A549 (cell line): ENCODE measurements around the gene DNAH1. TPM values are rescaled to one million over a fixed set of nuclear protein-coding genes. Genes with fewer than 3 reads are reported as not detected.

Source experiments
- ATAC-seq, 2 experiments: fragments of 200-7000 bp in 1 of 2; fragments of >200 bp in 1 of 2; cut with Nextera tagmentation in 1 of 2; cut with Tn5 transposase in 1 of 2; 3 replicates each; pipeline versions ENCODE4 v1.8.0 to v1.9.1; 2018 to 2020; ENCODE audit warnings: mild to moderate bottlenecking in 1 of 2, moderate library complexity in 1 of 2
- CTCF ChIA-PET: fragments of 300-600 bp; sonication (Branson Sonifier 250); formaldehyde crosslinking; extraction: SDS; loops from one replicate; lab custom pipeline; 2021; ENCODE audit warnings: antibody characterized with exemption, inconsistent platforms; lab: Yijun Ruan, JAX
- POLR2A ChIA-PET: fragments of 350-600 bp; formaldehyde crosslinking; extraction: SDS; loops from one replicate; lab custom pipeline; 2021; ENCODE audit warnings: antibody characterized with exemption, inconsistent platforms; lab: Yijun Ruan, JAX
- DNase-seq, 2 experiments: peaks; one replicate each; pipeline versions ENCODE4 v3.0.0 to v3.0.0-alpha.2; 2011 to 2016; ENCODE audit warnings: low read depth in 1 of 2, low spot score in 1 of 2
- FAIRE-seq: peaks from 2 replicates; lab custom pipeline; 2011; peaks lifted over from hg19 to GRCh38; lab: Jason Lieb, UNC
- H3K27ac ChIP-seq, 2 experiments: fragments of >200 bp; sonication (Bioruptor Twin); formaldehyde crosslinking; 3 replicates each; pipeline ENCODE4 v1.5.1; 2016 to 2017
- H3K4me1 ChIP-seq: fragments of >200 bp; sonication (Bioruptor Twin); formaldehyde crosslinking; 3 replicates; pipeline ENCODE4 v1.6.1; 2016
- H3K4me2 ChIP-seq: fragments of >200 bp; sonication (Bioruptor Twin); formaldehyde crosslinking; 3 replicates; pipeline ENCODE4 v1.6.1; 2016
- H3K4me3 ChIP-seq: fragments of >200 bp; sonication (Bioruptor Twin); formaldehyde crosslinking; 3 replicates; pipeline ENCODE4 v1.5.1; 2016
- H3K9me3 ChIP-seq: fragments of >200 bp; sonication (Bioruptor Twin); formaldehyde crosslinking; 3 replicates; pipeline ENCODE4 v1.6.1; 2016
- ATOH8 ChIP-seq: fragments of 250-450 bp; sonication (Bioruptor Pico); IDR thresholded peaks from 2 replicates; pipeline ENCODE4 v1.5.0; 2020; ENCODE audit warnings: low read depth, mild to moderate bottlenecking, moderate library complexity
- CBX8 ChIP-seq: fragments of 200-600 bp; sonication (generic); IDR thresholded peaks from 2 replicates; pipeline ENCODE4 v1.6.1; 2016
- CEBPB ChIP-seq, 2 experiments: fragments of >200 bp in 1 of 2; sonication (Bioruptor Twin) in 1 of 2; formaldehyde crosslinking in 1 of 2; IDR thresholded peaks; 2 replicates each; pipeline ENCODE4 v1.6.1; 2012 to 2016
- CHD2 ChIP-seq: fragments of 150-350 bp; IDR thresholded peaks from 2 replicates; pipeline ENCODE4 v1.6.1; 2014; ENCODE audit warnings: low read length; ENCODE audit not compliant: partially characterized antibody
- CTCF ChIP-seq: fragments of >200 bp; sonication (Bioruptor Twin); formaldehyde crosslinking; IDR thresholded peaks from 3 replicates; pipeline ENCODE4 v1.5.1; 2016
- EHMT2 ChIP-seq: fragments of 200-600 bp; sonication (generic); IDR thresholded peaks from 2 replicates; pipeline ENCODE4 v1.6.1; 2016; ENCODE audit warnings: antibody characterized with exemption, low read depth, mild to moderate bottlenecking, moderate library complexity
- ESRRA ChIP-seq: fragments of 150-350 bp; IDR thresholded peaks from 2 replicates; pipeline ENCODE4 v1.6.1; 2014; ENCODE audit warnings: mild to moderate bottlenecking, low read length, borderline replicate concordance
- FOSL2 ChIP-seq, 2 experiments: fragments of 450-650 bp in 1 of 2; fragments of >200 bp in 1 of 2; sonication (Bioruptor Twin) in 1 of 2; formaldehyde crosslinking; IDR thresholded peaks; 2 replicates each; pipeline versions ENCODE4 v1.5.0 to v1.6.1; 2016 to 2020; ENCODE audit warnings: mild to moderate bottlenecking in 1 of 2, moderate library complexity in 1 of 2
- GATA3 ChIP-seq: IDR thresholded peaks from 2 replicates; pipeline ENCODE4 v1.6.1; 2012; ENCODE audit warnings: borderline replicate concordance
- HOXA7 ChIP-seq: fragments of 250-450 bp; sonication (Bioruptor Pico); IDR thresholded peaks from 2 replicates; pipeline ENCODE4 v1.5.0; 2020; ENCODE audit warnings: mild to moderate bottlenecking, moderate library complexity
- HOXB13 ChIP-seq: fragments of 250-450 bp; sonication (Bioruptor Pico); IDR thresholded peaks from 2 replicates; pipeline ENCODE4 v1.5.0; 2020; ENCODE audit warnings: low read depth, mild to moderate bottlenecking, moderate library complexity
- HOXB5 ChIP-seq: fragments of 250-450 bp; sonication (Bioruptor Pico); IDR thresholded peaks from 2 replicates; pipeline ENCODE4 v1.5.0; 2020; ENCODE audit warnings: mild to moderate bottlenecking, moderate library complexity
- JUN ChIP-seq, 2 experiments: fragments of >200 bp; sonication (Bioruptor Twin); formaldehyde crosslinking; IDR thresholded peaks; 2 replicates in 1 of 2; 3 replicates in 1 of 2; pipeline ENCODE4 v1.6.1; 2016 to 2017
- JUNB ChIP-seq: fragments of >200 bp; sonication (Bioruptor Twin); formaldehyde crosslinking; IDR thresholded peaks from 2 replicates; pipeline ENCODE4 v1.6.1; 2016
- MAX ChIP-seq: IDR thresholded peaks from 2 replicates; pipeline ENCODE4 v1.6.1; 2012
- MAZ ChIP-seq: fragments of 150-350 bp; IDR thresholded peaks from 2 replicates; pipeline ENCODE4 v1.6.1; 2014; ENCODE audit warnings: antibody characterized with exemption, low read depth, low read length, borderline replicate concordance
- NPAS2 ChIP-seq: fragments of 250-450 bp; sonication (Bioruptor Pico); IDR thresholded peaks from 2 replicates; pipeline ENCODE4 v1.8.0; 2022; ENCODE audit warnings: mild to moderate bottlenecking, moderate library complexity, borderline replicate concordance
- RAD21 ChIP-seq, 2 experiments: fragments of >200 bp in 1 of 2; sonication (Bioruptor Twin) in 1 of 2; formaldehyde crosslinking in 1 of 2; IDR thresholded peaks in 1 of 2; conservative IDR thresholded peaks in 1 of 2; 2 replicates in 1 of 2; 3 replicates in 1 of 2; pipeline ENCODE4 v1.6.1; 2012 to 2018; ENCODE audit warnings: inconsistent platforms in 1 of 2
- SREBF2 ChIP-seq: fragments of 450-650 bp; IDR thresholded peaks from 2 replicates; pipeline ENCODE4 v1.6.1; 2014; ENCODE audit warnings: mild to moderate bottlenecking, moderate library complexity
- TFCP2L1 ChIP-seq: fragments of 250-450 bp; sonication (Bioruptor Pico); IDR thresholded peaks from 2 replicates; pipeline ENCODE4 v1.5.0; 2021; ENCODE audit warnings: mild to moderate bottlenecking
- ZC3H11A ChIP-seq: fragments of 450-650 bp; IDR thresholded peaks from 2 replicates; pipeline ENCODE4 v1.6.1; 2014; ENCODE audit warnings: antibody characterized with exemption, mild to moderate bottlenecking
- WGBS: methylation state at CpG from one replicate; pipeline ENCODE4 v1.1.6; 2017; ENCODE audit errors: missing lambda C conversion rate; 5-methylcytosine and 5-hydroxymethylcytosine counted together
- polyA plus RNA-seq, 4 experiments: library from polyadenylated mRNA; depleted of rRNA in 3 of 4; stranded (reverse); fragments of >200 nt; fragmentation: RNase III in 1 of 4; extraction: RNeasy Plus Mini Kit Qiagen cat#74134 plus additional on column Dnase treatment in 1 of 4; gene quantifications; 2 replicates in 3 of 4; 3 replicates in 1 of 4; pipeline ENCODE4 v1.2.3, GENCODE V29; 2011 to 2017
- TF ChIP-seq, protein P1 (sequence below): fragments of >200 bp; sonication (Bioruptor Twin); formaldehyde crosslinking; IDR thresholded peaks from 2 replicates; pipeline ENCODE4 v1.6.1; 2016
- TF ChIP-seq, protein P2 (sequence below): IDR thresholded peaks from 2 replicates; pipeline ENCODE4 v1.6.1; 2012
- TF ChIP-seq, protein P3 (sequence below): fragments of >200 bp; sonication (Bioruptor Twin); formaldehyde crosslinking; IDR thresholded peaks from 3 replicates; pipeline ENCODE4 v1.6.1; 2016
- TF ChIP-seq, protein P4 (sequence below): IDR thresholded peaks from 2 replicates; pipeline ENCODE4 v1.6.1; 2012; ENCODE audit warnings: low read depth, borderline replicate concordance

The DNAH1 gene
- polyA plus RNA-seq, 2 of the 4 experiments (the other 2 are of a cell fraction), result 0.65 to 1.6 TPM

- TF ChIP-seq, protein P1, sequence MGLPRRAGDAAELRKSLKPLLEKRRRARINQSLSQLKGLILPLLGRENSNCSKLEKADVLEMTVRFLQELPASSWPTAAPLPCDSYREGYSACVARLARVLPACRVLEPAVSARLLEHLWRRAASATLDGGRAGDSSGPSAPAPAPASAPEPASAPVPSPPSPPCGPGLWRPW, result no peak
- TF ChIP-seq CEBPB (IDR thresholded peaks at IDR 0.05), result no peak
- no peak for TF ChIP-seq ZC3H11A
Observed at GRCh38 chr3:52351762-52352368, 35.7 kb downstream of the DNAH1 start (continued).

GRCh38 chr3:52352566-52352965 lies 36.4 kb downstream of the DNAH1 start:
- POLR2A ChIA-PET, result no interaction called here
- no peak for FAIRE-seq
- H3K9me3 ChIP-seq, result no peaks in the 10 kb centered on the region

GRCh38 chr3:52353291-52353855 lies 37.3 kb downstream of the DNAH1 start:
- CTCF ChIA-PET, result interaction anchor here (1.2 to 7.0 kb wide), 3 partner anchors 13 to 61 kb away, joined by 3 to 46 read pairs (median 3); no protein-coding TSS in a partner anchor
- DNase-seq (no peak), ATAC-seq (no peak)
- H3K4me2 ChIP-seq, result no peak overlapping the region
- POLR2A ChIA-PET, result no interaction called here
- no peaks in the 10 kb centered on the region for H3K9me3 ChIP-seq
- no peak for TF ChIP-seq CTCF
- no peak for TF ChIP-seq JUN (IDR thresholded peaks at IDR 0.05)
- TF ChIP-seq, protein P2, sequence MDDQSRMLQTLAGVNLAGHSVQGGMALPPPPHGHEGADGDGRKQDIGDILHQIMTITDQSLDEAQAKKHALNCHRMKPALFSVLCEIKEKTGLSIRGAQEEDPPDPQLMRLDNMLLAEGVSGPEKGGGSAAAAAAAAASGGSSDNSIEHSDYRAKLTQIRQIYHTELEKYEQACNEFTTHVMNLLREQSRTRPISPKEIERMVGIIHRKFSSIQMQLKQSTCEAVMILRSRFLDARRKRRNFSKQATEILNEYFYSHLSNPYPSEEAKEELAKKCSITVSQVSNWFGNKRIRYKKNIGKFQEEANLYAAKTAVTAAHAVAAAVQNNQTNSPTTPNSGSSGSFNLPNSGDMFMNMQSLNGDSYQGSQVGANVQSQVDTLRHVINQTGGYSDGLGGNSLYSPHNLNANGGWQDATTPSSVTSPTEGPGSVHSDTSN, result no peak
- TF ChIP-seq CHD2, result no peak
- no peak for TF ChIP-seq FOSL2 (IDR thresholded peaks at IDR 0.05)
- TF ChIP-seq FOSL2 (CRISPR knock-in tag; IDR thresholded peaks at IDR 0.05), result no peak
- TF ChIP-seq ESRRA, result no peak
- no peak for TF ChIP-seq SREBF2
- no peak for TF ChIP-seq MAZ
- no peak for TF ChIP-seq GATA3
- TF ChIP-seq, protein P3, sequence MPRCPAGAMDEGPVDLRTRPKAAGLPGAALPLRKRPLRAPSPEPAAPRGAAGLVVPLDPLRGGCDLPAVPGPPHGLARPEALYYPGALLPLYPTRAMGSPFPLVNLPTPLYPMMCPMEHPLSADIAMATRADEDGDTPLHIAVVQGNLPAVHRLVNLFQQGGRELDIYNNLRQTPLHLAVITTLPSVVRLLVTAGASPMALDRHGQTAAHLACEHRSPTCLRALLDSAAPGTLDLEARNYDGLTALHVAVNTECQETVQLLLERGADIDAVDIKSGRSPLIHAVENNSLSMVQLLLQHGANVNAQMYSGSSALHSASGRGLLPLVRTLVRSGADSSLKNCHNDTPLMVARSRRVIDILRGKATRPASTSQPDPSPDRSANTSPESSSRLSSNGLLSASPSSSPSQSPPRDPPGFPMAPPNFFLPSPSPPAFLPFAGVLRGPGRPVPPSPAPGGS, result no peak
- no peak for TF ChIP-seq MAX
- no peak for TF ChIP-seq HOXB13 (CRISPR knock-in tag)
- TF ChIP-seq TFCP2L1 (CRISPR knock-in tag), result no peak
- TF ChIP-seq ATOH8, result no peak
- TF ChIP-seq, protein P4, sequence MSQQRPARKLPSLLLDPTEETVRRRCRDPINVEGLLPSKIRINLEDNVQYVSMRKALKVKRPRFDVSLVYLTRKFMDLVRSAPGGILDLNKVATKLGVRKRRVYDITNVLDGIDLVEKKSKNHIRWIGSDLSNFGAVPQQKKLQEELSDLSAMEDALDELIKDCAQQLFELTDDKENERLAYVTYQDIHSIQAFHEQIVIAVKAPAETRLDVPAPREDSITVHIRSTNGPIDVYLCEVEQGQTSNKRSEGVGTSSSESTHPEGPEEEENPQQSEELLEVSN, result no peak
- TF ChIP-seq NPAS2 (CRISPR knock-in tag), result no peak
- no peak for TF ChIP-seq CBX8
- no peak for TF ChIP-seq JUNB
- TF ChIP-seq, all 56 proteins: peak for 0
- WGBS, result 97% methylated on average over 9 of the region's 16 CpGs
- no peak overlapping the region for H3K27ac ChIP-seq
- no peak for FAIRE-seq
- H3K4me1 ChIP-seq, result no peaks in the 10 kb centered on the region
- no peak overlapping the region for H3K4me3 ChIP-seq

More at GRCh38 chr3:52352566-52352965, 36.4 kb downstream of the DNAH1 start:
- TF ChIP-seq EHMT2, result no peak
- TF ChIP-seq HOXB5 (CRISPR knock-in tag), result no peak
- no peak for TF ChIP-seq HOXA7 (CRISPR knock-in tag)
- no peak for TF ChIP-seq RAD21 (conservative IDR thresholded peaks at IDR 0.05 in 1 of 2, IDR thresholded peaks at IDR 0.05 in 1 of 2)
- H3K27ac ChIP-seq, result no peak overlapping the region
- CTCF ChIA-PET, result interaction anchor here (0.8 to 7.0 kb wide), 4 partner anchors 10 to 60 kb away, joined by 3 to 46 read pairs (median 4); no protein-coding TSS in a partner anchor
- WGBS, result no CpG with 5 or more reads among the region's 9 CpGs
- H3K4me1 ChIP-seq, result no peaks in the 10 kb centered on the region
- no peak overlapping the region for H3K4me3 ChIP-seq
- ATAC-seq (no peak), DNase-seq (no peak)
- H3K4me2 ChIP-seq, result no peak overlapping the region
